ENCODE results near the gene TPCN2.
A peak's percentile ranks its signal among the peaks of the same experiment; 100 is the strongest.
"Not testable (repeated sequence)": the region's sequence is repeated elsewhere in the genome, so short reads cannot be mapped to it uniquely, and the experiment has no call there.

The TPCN2 gene

DNA sequence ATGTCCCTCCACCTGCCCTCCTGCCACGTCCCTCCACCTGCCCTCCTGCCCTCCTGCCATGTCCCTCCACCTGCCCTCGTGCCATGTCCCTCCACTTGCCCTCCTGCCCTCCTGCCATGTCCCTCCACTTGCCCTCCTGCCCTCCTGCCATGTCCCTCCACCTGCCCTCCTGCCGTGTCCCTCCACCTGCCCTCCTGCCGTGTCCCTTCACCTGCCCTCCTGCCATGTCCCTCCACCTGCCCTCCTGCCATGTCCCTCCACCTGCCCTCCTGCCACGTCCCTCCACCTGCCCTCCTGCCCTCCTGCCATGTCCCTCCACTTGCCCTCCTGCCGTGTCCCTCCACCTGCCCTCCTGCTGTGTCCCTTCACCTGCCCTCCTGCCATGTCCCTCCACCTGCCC lies 28.2 kb downstream of the TPCN2 start:
- not testable (repeated sequence) for DNase-seq

DNA sequence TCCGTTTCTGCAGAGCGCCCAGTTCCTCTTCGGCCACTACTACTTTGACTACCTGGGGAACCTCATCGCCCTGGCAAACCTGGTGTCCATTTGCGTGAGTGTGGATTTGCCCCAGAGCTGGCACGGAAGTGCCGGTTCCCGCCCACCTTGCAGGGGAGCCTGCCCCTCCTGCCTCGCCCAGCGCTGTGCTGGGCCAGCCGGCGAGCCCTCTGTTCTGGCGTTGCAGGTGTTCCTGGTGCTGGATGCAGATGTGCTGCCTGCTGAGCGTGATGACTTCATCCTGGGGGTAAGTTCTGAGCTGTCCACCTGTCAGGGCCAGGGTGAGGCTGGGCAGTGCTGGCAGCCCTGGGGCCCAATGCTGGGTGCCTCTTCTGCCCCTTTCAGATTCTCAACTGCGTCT lies 29.8 kb downstream of the TPCN2 start:
- no peak for DNase-seq

DNA sequence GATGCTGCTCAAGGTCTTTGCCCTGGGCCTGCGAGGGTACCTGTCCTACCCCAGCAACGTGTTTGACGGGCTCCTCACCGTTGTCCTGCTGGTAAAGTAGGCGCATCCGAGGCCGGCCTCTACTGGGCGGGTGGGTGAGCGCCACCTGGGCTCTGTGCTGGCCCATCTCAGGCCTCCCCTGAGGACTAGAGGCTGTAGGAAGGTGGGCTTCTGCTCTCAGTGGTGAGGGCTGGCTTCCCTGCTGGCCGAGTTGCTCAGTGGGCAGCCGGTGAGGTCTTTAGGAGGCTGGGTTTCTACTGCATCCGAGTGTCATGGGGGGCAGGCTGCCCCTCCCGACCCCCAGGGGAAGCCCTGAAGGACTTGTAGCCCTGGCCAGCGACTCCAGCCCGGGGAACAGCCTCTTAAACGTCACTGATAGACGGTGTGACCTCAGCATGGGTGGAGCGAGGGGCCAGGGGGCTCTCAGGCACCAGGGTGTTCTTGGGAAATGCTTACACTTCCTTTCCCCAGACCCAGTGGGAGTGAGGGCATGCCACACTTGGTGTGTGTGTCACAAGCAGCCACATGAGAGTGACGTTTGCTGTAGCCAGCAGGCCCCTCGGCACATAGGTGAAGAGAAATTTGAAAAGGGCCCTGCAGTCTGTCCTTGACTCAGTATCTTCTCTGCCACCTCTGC lies 30.3 kb downstream of the TPCN2 start:
- no peak for DNase-seq

DNA sequence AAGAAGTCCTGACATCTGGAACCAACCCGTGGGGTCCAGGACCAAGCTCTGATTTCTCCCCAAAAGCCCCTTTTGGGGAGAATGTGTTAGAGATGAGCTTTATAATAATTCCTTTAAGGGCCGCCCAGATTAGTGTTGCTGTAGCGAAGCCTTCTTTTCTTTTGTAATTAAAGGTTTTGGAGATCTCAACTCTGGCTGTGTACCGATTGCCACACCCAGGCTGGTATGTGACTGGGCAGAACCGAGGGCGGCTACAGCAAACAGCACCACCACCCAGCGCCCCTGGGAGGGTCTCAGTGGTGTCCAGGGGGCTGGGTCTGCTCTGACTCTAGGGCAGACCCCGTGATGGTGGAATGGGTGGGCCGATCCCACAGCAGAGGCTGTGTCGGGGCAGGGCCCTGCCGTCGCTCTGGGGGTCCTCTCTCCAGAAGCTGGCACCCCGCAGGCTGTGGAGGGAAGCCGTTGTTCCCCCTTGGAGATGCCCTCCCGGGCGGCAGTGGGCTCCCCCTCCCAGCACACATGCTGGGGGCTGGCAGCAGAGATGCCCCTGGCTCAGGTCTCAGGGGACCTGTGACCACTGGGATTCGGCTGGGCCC lies 31.0 kb downstream of the TPCN2 start:
- no peak for DNase-seq

DNA sequence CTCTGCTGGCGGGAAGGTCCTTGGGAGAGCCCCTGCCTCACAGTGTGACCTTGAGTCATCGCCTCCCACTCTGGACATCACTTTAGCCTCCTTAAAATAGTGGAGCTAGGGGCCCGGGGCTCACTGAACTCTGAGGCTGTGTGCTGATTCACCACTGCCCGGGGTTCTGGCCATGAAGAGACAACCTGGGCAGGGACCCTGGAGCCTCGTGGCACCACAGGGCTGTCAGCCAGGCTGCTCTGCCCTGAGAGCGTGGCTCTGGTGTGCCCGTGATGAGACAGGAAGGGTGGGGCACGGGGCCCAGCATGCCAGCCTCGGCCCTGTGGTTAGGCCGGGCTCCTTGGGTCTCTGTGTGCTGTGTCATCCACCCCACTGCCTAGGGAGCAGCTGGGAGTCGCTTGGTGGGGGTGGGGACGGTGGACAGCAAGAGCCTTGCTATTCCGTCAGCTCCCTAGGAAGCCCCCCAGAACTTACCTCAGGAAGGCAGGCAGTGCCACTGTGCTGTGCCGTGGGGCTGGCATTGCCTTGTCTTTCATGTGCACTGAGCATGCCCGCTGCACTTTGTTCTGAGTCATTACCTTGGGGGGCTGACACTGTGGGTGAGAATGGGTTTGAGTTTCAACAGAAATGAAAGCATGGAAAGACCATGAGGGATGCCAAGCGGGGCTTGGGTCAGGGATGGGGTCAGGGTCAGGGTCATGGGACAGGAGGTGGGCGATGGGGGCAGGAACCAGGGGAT lies 31.7 kb downstream of the TPCN2 start:
- peak; percentile 37 for DNase-seq

DNA sequence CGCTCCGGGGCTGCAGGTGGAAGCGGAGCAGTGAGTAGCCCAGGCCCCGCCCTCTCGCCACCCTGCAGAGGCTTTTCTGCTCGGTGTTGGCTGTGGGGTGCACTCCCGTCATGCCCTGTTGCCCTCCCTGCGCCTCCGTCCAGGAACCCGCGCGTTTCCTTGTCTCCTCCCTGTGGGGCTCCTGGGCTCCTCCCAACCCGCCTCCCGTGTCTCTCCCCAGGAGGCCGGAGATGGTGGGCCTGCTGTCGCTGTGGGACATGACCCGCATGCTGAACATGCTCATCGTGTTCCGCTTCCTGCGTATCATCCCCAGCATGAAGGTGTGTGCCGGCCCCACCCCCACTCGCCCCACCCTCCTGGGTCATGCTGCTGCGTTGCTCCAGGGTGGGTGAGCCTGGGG lies 32.4 kb downstream of the TPCN2 start:
- DNase-seq = no peak

DNA sequence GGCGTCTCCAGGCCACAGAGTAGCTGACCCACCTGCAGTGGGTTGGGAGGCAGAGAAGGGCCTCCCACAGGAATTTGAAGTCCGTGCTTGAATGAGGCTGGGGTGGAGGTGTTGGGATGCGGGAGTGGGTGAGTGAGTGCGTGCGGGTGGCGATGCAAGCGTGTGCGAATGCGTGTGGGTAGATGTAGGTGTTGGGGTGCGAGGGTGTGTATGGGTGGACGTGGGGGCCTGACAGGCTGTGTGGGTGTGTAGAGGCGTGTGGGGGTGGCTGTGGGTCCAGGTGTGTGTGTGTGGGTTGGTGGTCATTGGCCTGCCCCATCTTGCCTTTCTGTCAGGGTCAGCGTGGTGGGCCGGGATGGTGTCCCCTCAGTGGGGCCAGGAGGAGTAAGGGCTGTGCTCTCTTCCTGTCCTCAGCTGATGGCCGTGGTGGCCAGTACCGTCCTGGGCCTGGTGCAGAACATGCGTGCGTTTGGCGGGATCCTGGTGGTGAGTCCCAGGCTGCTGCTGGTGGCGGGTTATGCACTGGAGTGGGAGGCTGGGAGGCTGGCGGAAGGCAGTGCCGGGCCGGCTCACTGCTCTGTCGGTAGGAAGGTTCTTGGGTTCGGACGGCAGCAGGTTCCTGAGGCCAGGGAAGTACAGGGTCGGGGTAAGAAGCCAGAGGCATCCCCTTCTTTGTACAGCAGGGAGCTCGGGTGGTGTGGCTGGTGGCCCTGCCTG lies 35.0 kb downstream of the TPCN2 start:
- no peak for DNase-seq

DNA sequence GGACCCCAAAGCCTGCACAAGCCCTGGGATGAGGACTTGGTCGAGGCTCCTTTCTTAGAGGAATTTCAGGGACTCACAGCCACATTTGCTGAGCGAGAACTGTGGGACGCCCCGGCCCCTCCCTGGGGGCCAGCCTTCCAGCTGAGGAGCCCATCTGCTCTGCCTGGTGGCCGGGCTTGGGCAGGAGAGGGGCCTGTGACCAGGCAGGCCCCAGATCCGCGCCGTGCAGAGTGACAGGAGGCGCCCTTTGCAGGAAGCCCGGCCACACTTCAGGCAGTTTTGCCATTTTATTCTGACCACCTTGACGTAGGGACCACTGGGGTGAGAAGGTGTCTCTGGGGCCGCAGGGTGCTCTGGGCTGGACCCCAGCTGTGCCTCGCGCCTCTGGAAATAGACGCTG lies 35.6 kb downstream of the TPCN2 start:
- no peak for DNase-seq

DNA sequence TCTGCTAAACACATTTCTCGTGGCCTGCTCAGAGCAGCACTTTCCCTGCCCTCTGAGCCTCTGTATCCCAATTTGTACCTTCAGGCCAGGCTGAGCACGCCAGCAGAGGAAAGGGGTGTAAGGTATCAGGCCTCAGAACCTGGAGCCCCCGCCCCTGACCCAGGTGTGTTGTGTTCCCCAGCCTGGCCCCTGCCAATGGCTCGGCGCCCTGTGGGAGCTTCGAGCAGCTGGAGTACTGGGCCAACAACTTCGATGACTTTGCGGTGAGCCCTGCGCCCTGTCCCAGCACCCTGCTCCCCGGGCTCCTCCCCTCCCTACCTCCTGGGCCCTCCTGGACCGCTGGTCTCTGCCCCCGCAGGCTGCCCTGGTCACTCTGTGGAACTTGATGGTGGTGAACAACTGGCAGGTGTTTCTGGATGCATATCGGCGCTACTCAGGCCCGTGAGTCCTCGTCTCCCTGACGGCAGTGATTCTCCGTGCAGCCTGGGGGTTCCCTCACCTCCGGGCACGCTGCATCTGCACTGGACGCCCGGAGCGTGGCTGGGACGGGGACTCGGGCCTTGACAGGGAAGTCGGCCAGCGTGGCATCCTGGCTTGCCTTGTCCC lies 36.9 kb downstream of the TPCN2 start:
- no peak for DNase-seq

DNA sequence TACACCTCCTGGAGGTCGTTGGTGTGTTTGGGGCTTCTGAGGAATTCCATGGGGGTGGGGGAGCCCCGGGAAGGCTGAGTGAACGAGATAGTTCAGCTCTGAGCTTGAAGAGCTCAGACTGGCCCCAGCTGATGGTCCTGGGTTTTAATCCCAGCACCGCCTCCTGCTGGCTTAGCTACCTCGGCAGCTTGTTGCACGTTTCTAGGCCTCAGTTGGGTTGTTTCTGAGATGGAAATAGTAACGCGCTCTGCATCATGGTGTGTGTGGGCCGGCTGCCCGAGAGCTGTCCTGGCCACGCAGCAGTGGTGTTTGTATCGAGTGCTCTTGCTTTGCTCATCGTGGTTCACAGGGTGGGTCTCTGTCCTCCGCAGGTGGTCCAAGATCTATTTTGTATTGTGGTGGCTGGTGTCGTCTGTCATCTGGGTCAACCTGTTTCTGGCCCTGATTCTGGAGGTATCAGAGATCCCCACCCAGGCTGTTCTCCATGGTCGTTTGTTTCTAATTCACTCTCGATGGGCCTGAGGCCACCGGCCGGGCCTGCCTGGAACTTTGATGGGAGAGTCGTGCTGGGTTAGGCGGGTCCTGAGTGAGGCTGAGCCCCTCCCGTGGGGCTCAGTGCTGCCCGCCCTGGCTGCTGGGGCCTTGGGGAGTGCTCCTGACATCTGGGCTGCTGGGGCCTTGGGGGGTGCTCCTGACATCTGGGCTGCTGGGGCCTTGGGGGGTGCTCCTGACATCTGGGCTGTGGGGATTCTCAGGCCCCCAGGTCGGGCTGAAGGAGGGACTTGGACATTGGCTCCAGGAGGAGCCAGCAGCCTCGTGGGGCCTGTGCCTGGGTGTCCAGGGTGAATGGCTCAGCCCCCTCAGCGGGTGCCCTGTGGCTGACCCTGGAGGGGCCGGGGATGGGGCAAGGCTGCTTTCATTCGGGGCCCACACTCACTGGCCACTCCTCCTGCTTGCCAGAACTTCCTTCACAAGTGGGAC lies 37.7 kb downstream of the TPCN2 start:
- DNase-seq = no peak

DNA sequence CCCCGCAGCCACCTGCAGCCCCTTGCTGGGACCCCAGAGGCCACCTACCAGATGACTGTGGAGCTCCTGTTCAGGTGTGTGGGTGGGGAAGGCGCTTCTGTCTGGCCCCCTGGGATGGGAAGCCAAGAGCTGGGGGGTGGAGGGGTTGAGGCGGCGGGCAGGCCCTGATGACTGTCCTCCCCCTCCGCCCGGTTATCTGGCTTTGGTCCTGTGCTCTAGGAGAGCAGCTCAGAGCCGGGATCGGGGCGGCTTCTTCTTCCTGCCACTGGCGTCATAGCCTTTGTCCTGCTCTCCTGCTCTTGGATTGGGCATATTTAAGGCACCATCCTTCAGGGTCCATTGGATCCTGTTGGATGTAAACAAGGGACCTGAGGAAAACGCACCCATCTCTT lies 38.4 kb downstream of the TPCN2 start:
- DNase-seq = no peak

DNA sequence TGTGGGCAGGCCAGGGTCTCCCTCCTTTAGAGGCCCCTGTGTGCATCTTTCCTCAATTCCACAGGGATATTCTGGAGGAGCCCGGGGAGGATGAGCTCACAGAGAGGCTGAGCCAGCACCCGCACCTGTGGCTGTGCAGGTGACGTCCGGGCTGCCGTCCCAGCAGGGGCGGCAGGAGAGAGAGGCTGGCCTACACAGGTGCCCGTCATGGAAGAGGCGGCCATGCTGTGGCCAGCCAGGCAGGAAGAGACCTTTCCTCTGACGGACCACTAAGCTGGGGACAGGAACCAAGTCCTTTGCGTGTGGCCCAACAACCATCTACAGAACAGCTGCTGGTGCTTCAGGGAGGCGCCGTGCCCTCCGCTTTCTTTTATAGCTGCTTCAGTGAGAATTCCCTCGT lies 39.1 kb downstream of the TPCN2 start:
- DNase-seq = no peak

DNA sequence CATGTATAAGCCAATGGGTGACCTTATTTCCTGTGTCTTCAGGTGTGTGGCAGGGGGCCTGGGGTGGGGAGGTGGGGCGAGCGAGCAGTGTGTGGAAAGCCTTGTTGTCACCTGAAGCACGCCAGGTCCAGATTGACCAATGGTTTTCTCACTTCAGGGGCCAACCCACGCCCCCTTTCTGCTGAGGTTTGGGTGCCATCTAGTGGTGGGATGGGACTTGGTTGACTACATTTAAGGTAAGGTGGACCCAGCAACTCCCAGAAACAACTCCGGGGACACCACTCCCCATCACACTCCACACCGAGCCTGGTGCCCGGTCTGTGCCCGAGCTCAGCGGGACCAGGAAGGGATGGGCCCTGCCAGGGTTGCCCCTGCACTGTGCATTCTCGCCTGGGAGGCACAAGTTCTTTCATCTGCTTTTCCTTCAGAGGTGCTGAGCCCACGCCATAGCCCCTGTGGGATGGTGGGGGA lies 40.0 kb downstream of the TPCN2 start:
- peak; percentile 63 for DNase-seq

DNA sequence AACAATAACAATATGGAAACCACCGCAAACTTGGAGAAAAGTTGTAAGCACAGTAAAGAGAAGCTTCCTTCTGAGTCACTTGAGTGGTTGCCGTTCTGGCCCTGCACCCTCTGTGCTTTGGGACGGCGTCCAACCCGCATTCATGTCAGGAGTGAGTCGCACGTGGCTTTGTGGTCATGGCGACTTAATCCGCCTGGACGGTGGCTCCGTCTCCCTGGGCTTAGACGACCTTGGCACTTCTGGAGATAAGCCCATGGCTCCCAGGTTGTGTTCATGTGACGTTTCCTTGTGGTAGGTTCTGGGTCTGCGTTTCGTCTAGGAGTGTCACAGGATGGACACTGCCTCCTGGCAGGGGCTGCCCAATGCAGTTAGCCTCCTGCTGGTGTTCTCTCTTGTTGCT lies 40.5 kb downstream of the TPCN2 start:
- DNase-seq = no peak

DNA sequence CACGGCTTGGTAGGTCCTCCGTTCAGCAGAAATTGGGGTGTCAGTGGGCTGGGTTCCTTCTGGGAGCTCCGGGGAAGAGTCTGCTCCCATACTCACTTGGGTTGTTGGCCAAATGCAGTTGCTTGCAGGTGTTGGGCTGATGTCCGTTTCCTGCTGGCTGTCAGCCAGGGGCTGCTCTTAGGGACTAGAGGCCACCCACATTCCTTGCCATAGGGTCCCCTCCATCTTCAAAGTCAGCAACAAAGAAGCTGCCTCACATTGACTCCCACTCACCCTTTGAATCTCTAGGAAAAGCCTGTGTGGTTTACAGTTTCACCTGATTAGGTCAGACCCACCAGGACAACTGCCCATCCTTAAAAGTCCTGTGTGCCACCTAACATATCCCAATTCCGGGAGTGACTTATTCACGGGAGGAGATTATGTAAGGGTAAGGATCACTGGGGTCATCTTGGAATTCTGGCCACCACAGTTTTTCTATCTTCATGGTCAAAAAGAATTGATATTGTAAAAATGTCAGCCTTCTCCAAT lies 43.0 kb downstream of the TPCN2 start:
- DNase-seq = no peak

DNA sequence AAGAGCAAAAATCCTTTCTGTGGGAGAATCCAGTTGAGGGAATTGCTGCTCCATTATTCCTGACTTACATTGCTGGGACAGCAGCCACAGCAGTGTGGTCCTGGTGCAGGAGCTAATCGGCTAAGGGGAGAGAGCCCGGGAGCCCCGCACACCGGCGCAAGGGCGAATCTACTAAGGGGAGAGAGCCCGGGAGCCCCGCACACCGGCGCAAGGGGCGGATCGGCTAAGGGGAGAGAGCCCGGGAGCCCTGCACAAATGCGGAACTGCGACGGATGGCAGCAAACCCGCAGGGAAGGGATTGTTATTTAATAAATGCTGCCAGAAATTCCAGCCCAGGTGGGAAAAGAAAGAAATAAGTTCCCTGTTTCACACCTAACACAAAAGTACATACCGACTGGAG lies 43.5 kb downstream of the TPCN2 start:
- no peak for DNase-seq

DNA sequence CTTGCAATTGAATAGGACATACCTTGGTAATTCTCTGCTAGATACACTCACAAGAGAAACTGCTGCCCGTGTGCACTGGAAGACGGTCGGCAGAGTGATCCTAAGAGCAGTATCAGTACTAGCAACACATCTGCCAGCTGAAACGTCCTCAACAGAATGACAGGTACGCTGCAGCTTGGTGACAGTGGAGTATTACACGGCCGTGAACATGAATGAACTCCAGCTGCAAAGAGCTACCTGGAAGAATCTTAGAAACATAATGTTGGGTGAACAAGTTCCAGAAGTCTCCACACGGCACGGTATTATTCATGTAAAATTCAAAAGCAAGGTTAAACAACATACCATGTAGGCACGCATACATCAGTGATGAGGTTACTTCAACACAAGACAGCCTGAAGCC lies 44.4 kb downstream of the TPCN2 start:
- DNase-seq = no peak

DNA sequence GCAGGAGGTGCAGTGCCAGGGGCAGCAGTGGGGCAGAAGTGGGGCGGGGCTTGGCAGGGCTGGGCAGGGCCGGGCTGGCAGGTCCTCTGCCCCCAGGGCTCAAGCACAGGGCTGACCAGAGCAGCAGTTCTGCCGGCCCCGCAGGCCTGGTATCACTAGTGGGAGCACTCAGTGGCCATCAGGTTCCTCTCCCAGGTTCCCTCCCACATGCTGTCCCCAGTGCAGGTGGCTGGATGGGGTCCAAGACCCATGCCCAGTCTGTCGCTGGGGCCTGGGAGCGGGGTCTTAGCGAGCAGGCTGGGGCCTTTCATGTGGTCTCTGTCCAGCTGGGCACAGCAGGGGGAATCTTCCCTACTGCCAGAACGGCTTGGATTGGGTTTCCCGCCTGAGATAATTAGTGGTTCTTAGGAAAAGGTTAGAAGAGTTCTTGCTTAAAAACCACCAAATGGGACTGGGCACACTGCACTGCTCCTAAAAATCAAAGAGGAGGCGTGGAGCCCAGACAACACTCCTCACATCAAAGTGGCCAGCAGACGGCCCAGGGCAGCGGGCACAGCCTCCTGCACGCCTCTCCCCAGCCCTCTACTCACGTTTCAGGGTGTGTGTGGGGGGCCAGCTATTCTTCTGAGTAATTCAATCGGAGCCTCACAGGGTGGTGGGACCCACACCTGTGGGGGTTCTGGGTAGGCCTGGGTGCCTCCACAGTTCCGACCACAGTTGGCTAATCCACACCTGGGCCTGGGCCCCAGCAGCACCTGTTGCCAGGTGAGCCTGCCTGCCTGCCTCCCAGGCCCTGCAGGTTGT lies 45.6 kb downstream of the TPCN2 start:
- DNase-seq = no peak

DNA sequence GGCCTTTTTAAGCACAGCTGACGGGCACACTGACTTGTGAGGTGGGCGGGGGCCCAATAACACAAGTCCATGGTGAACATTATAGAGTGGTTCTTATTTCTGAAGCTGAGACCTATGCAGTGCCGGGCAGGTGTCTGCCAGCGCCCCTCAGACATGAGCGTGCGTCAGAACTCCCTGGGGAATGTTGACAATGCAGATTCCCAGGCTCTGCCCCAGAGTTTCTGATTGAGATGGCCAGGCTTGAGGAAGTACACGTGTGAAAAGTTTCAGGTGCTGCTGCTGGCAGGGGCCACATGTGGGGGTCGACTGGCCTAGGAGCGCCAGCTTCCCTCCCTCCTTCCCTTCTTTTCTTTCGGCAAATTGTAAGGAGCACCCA lies 46.2 kb downstream of the TPCN2 start:
- no peak for DNase-seq

DNA sequence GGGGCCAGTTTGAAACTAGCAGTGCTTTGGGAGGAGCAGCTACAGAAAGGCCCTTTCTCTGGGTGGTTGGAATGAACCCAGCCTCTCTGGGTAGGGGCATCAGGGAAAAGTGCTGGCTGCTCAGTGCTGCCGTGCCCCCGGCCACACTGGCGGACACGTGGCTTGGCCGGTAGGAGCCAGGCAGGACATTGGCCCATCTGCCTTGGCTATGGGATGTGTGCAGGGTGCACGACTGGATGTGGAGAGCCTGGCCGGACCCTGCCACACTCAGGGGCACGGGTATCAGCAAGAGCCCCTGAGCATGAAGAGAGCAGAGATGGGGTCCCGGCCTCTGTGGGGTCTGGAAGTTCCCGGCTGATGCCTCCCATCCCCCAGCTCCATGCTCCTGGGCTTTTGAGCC lies 46.6 kb downstream of the TPCN2 start:
- no peak for DNase-seq

DNA sequence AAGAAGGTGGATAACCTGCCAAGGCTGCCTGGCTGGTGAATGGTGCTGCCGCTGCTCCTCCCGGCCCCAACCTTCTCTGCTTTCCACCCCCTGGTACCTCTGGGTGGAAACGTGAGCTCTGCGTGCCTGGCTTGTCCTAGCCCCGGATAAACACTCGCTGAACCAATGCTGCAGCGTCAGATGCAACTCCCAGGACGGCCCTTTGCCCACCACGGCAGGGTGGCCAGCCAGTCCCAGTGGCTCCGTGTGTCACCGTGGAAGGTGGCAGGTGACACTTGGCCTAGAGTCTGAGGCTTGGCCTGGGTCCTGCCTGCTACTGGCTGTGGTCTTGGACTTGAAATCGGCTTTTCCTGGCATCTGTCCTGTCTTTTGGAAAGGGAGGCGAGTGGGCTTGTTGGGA lies 47.7 kb downstream of the TPCN2 start:
- no peak for DNase-seq

Data from CD4-positive, alpha-beta T cell treated with Interleukin-21 for 1 hour (primary cell).